ENCODE measurements around the gene ZFP92.

DNA sequence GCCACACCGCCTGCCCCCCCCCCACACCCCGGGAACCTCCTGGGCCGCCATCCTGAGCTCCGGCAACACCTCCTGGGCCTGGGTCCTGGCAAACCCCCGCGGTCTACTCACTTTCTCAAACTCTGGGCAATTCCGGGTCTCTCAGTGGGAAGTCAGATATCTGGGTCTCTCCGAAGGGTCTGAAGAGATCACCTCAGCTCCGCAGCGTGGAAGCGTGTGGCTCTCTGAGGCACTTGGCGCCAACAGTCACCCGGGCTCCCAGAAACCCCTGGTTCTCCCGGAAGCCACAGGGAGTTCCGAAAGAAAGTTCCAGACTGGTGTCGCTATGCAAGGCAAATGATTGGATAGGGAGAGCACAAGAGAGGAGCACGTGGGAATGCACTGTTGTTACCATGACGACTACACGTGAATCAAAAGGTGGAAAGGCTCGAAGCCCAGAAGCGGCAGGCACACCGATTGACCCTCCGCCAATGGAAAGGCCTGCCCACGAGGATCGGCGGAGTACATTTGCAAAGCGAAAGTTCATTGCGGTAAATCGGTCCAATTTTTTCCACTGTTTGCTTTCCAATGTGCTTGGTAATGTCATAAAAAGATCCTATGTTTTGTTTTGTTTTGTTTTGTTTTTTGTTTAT is 10.0 kb upstream of the ZFP92 start, which contains the start of gene PNMA6E:
- TF ChIP-seq, protein P1, sequence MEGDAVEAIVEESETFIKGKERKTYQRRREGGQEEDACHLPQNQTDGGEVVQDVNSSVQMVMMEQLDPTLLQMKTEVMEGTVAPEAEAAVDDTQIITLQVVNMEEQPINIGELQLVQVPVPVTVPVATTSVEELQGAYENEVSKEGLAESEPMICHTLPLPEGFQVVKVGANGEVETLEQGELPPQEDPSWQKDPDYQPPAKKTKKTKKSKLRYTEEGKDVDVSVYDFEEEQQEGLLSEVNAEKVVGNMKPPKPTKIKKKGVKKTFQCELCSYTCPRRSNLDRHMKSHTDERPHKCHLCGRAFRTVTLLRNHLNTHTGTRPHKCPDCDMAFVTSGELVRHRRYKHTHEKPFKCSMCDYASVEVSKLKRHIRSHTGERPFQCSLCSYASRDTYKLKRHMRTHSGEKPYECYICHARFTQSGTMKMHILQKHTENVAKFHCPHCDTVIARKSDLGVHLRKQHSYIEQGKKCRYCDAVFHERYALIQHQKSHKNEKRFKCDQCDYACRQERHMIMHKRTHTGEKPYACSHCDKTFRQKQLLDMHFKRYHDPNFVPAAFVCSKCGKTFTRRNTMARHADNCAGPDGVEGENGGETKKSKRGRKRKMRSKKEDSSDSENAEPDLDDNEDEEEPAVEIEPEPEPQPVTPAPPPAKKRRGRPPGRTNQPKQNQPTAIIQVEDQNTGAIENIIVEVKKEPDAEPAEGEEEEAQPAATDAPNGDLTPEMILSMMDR (IDR thresholded peaks at IDR 0.05; ENCODE audit: low read length) = no peak
- no peak for TF ChIP-seq EZH2 (optimal IDR thresholded peaks at IDR 0.05; ENCODE audit: low read depth, low read length)

All from MM.1S (cell line).